ENCODE data around the gene PCDHB4. TPM values are rescaled to one million over a fixed set of nuclear protein-coding genes. Genes with fewer than 3 reads are reported as not detected.
"Not testable (repeated sequence)": the region's sequence is repeated elsewhere in the genome, so short reads cannot be mapped to it uniquely, and the experiment has no call there.

Gene PCDHB4
- total RNA-seq, 1 experiment from 2014 or later = 0.44 TPM

DNA sequence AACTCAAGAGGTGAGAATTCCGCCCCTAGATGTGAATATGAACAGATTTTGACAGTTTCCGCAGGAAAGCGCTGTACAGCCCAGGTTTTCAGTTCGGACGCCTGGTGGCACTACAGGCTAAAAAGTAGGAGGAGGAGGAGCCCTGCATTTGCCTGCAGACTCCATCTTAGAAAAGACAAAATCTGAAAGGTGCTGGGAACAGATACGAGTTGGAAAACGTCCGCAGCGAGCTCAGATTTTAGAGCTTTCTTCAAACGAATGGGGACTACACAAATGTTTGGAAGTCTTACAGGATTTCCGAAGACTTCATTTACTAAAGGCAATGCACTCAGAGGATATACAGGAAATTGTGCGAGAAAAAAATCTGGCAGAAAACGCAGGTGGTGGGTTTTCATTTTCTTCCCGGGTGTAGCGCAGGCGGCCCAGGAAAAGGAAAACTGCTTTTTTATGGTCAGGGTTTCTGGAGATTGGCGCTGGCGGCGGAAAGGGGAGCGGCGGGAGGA, 37.1 kb upstream of the PCDHB4 start:
- CTCF ChIA-PET = interaction anchor here (0.7 to 2.4 kb wide), 13 partner anchors 10 to 479 kb away, joined by 3 to 10 read pairs (median 3); partner anchors contain the start of genes PCDHB2 and PCDHB9
- no TSS peak for BruUV-seq (replicated peaks)
- no peaks in the 10 kb centered on the region for H3K9me3 Mint-ChIP-seq (ENCODE audit: unreplicated experiment)

DNA sequence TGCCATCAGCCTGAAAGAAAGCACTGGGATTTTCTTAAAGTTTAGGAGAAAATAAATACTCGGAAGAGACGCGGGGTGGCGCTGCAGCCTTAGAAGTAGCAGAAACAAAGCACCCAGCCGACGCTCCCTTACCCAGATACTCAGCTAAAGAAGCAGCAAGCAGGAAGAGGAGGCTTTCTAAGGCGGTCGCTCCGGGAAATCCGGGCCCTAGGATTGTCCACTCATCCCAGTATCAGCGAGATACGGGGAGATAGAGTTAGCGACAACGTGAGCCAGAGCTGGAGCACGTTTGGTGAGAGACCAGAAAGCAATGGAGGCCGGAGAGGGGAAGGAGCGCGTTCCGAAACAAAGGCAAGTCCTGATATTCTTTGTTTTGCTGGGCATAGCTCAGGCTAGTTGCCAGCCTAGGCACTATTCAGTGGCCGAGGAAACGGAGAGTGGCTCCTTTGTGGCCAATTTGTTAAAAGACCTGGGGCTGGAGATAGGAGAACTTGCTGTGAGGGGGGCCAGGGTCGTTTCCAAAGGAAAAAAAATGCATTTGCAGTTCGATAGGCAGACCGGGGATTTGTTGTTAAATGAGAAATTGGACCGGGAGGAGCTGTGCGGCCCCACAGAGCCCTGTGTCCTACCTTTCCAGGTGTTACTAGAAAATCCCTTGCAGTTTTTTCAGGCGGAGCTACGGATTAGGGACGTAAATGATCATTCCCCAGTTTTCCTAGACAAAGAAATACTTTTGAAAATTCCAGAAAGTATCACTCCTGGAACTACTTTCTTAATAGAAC, 26.9 kb upstream of the PCDHB4 start, which contains the start of gene PCDHB2:
Gene PCDHB2, plus strand, starts transcription at position 135 of the 782 bp plus-strand sequence. Its CDS starts 176 bp downstream, at position 311.
- intact Hi-C loops (cut with micrococcal nuclease) = loop anchor here (2.0 kb wide), 1 partner anchor 466 kb away; no protein-coding TSS in a partner anchor
- POLR2A ChIA-PET = no interaction called here
- Mint-ChIP-seq H3K9me3 (ENCODE audit: unreplicated experiment) (peaks cover 24% of the 10 kb centered on the region), H3K36me3 (ENCODE audit: insufficient read depth, unreplicated experiment) (no peaks in the 10 kb centered on the region), H3K4me3 (ENCODE audit: unreplicated experiment) (peak within 1 kb of the TSS; percentile 74), H3K4me1 (ENCODE audit: insufficient read depth, unreplicated experiment) (no peaks in the 10 kb centered on the region), H3K27ac (ENCODE audit: low read depth, unreplicated experiment) (peak within 1 kb of the TSS; percentile 89), H3K27me3 (ENCODE audit: insufficient read depth, unreplicated experiment) (no peaks in the 10 kb centered on the region)
- CTCF ChIA-PET = interaction anchor here (0.6 to 1.9 kb wide), 5 partner anchors 11 to 469 kb away, joined by 3 to 10 read pairs (median 4); partner anchors contain the start of gene PCDHA11
- TF ChIP-seq, protein P1, sequence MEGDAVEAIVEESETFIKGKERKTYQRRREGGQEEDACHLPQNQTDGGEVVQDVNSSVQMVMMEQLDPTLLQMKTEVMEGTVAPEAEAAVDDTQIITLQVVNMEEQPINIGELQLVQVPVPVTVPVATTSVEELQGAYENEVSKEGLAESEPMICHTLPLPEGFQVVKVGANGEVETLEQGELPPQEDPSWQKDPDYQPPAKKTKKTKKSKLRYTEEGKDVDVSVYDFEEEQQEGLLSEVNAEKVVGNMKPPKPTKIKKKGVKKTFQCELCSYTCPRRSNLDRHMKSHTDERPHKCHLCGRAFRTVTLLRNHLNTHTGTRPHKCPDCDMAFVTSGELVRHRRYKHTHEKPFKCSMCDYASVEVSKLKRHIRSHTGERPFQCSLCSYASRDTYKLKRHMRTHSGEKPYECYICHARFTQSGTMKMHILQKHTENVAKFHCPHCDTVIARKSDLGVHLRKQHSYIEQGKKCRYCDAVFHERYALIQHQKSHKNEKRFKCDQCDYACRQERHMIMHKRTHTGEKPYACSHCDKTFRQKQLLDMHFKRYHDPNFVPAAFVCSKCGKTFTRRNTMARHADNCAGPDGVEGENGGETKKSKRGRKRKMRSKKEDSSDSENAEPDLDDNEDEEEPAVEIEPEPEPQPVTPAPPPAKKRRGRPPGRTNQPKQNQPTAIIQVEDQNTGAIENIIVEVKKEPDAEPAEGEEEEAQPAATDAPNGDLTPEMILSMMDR (IDR thresholded peaks at IDR 0.05; ENCODE audit: unreplicated experiment) = peak; percentile 58
- BruUV-seq (replicated peaks) = TSS peak; percentile 58
- DNase-seq (ENCODE audit: unreplicated experiment) = peak; percentile 70

More for the DNA sequence above, 37.1 kb upstream of the PCDHB4 start:
- Mint-ChIP-seq H3K4me3 (ENCODE audit: unreplicated experiment) (peak overlapping the region; percentile 87), H3K4me1 (ENCODE audit: insufficient read depth, unreplicated experiment) (peaks cover 7% of the 10 kb centered on the region), H3K27ac (ENCODE audit: low read depth, unreplicated experiment) (peak overlapping the region; percentile 84), H3K36me3 (ENCODE audit: insufficient read depth, unreplicated experiment) (no peaks in the 10 kb centered on the region), H3K27me3 (ENCODE audit: insufficient read depth, unreplicated experiment) (no peaks in the 10 kb centered on the region)
- TF ChIP-seq, protein P1 (IDR thresholded peaks at IDR 0.05; ENCODE audit: unreplicated experiment) = peak; percentile 59
- intact Hi-C loops (cut with micrococcal nuclease) = loop anchor here (1.0 to 10.0 kb wide), 3 partner anchors 139 to 476 kb away; partner anchors contain the start of genes PCDHB14, PCDHGA10 and PCDHGB7
- POLR2A ChIA-PET = interaction anchor here (0.6 to 1.0 kb wide), 3 partner anchors 195 to 1284 kb away, joined by 3 to 4 read pairs (median 3); no protein-coding TSS in a partner anchor
- DNase-seq (ENCODE audit: unreplicated experiment) = peak; percentile 49

DNA sequence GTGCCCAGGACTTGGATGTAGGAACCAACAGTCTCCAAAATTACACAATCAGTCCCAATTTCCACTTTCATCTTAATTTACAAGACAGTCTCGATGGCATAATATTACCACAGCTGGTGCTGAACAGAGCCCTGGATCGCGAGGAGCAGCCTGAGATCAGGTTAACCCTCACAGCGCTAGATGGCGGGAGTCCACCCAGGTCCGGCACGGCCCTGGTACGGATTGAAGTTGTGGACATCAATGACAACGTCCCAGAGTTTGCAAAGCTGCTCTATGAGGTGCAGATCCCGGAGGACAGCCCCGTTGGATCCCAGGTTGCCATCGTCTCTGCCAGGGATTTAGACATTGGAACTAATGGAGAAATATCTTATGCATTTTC, 26.4 kb upstream of the PCDHB4 start:
- intact Hi-C loops (cut with micrococcal nuclease) = loop anchor here (2.0 kb wide), 1 partner anchor 466 kb away; no protein-coding TSS in a partner anchor
- H3K4me3 Mint-ChIP-seq (ENCODE audit: unreplicated experiment) = peak overlapping the region; percentile 74
- no peak for DNase-seq (ENCODE audit: unreplicated experiment)
- peaks cover 26% of the 10 kb centered on the region for H3K9me3 Mint-ChIP-seq (ENCODE audit: unreplicated experiment)
- no peaks in the 10 kb centered on the region for H3K4me1 Mint-ChIP-seq (ENCODE audit: insufficient read depth, unreplicated experiment)
- POLR2A ChIA-PET = no interaction called here
- BruUV-seq (replicated peaks) = no TSS peak
- no peaks in the 10 kb centered on the region for H3K36me3 Mint-ChIP-seq (ENCODE audit: insufficient read depth, unreplicated experiment)
- H3K27me3 Mint-ChIP-seq (ENCODE audit: insufficient read depth, unreplicated experiment) = no peaks in the 10 kb centered on the region
- CTCF ChIA-PET = interaction anchor here (0.7 to 1.9 kb wide), 3 partner anchors 11 to 468 kb away, joined by 4 to 10 read pairs (median 6); partner anchors contain the start of gene PCDHA11
- peak overlapping the region; percentile 89 for H3K27ac Mint-ChIP-seq (ENCODE audit: low read depth, unreplicated experiment)
- TF ChIP-seq, protein P1 (IDR thresholded peaks at IDR 0.05; ENCODE audit: unreplicated experiment) = no peak

DNA sequence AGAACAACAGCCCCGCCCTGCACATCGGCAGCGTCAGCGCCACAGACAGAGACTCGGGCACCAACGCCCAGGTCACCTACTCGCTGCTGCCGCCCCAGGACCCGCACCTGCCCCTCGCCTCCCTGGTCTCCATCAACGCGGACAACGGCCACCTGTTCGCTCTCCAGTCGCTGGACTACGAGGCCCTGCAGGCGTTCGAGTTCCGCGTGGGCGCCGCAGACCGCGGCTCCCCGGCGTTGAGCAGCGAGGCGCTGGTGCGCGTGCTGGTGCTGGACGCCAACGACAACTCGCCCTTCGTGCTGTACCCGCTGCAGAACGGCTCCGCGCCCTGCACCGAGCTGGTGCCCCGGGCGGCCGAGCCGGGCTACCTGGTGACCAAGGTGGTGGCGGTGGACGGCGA, 25.4 kb upstream of the PCDHB4 start:
- H3K27ac Mint-ChIP-seq (ENCODE audit: low read depth, unreplicated experiment); H3K27me3 Mint-ChIP-seq (ENCODE audit: insufficient read depth, unreplicated experiment); CTCF ChIA-PET; BruUV-seq (replicated peaks); H3K4me3 Mint-ChIP-seq (ENCODE audit: unreplicated experiment); intact Hi-C loops (cut with micrococcal nuclease); H3K36me3 Mint-ChIP-seq (ENCODE audit: insufficient read depth, unreplicated experiment); POLR2A ChIA-PET; DNase-seq (ENCODE audit: unreplicated experiment); H3K4me1 Mint-ChIP-seq (ENCODE audit: insufficient read depth, unreplicated experiment): not testable (repeated sequence)
- H3K9me3 Mint-ChIP-seq (ENCODE audit: unreplicated experiment) = peaks cover 30% of the 10 kb centered on the region

DNA sequence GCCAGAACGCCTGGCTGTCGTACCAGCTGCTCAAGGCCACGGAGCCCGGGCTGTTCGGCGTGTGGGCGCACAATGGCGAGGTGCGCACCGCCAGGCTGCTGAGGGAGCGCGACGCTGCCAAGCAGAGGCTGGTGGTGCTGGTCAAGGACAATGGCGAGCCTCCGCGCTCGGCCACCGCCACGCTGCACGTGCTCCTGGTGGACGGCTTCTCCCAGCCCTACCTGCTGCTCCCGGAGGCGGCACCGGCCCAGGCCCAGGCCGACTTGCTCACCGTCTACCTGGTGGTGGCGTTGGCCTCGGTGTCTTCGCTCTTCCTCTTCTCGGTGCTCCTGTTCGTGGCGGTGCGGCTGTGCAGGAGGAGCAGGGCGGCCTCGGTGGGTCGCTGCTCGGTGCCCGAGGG, 25.0 kb upstream of the PCDHB4 start:
- H3K27ac Mint-ChIP-seq (ENCODE audit: low read depth, unreplicated experiment); CTCF ChIA-PET; H3K4me1 Mint-ChIP-seq (ENCODE audit: insufficient read depth, unreplicated experiment); BruUV-seq (replicated peaks); intact Hi-C loops (cut with micrococcal nuclease); H3K4me3 Mint-ChIP-seq (ENCODE audit: unreplicated experiment); H3K36me3 Mint-ChIP-seq (ENCODE audit: insufficient read depth, unreplicated experiment); DNase-seq (ENCODE audit: unreplicated experiment); H3K27me3 Mint-ChIP-seq (ENCODE audit: insufficient read depth, unreplicated experiment); POLR2A ChIA-PET: not testable (repeated sequence)
- H3K9me3 Mint-ChIP-seq (ENCODE audit: unreplicated experiment) = peaks cover 30% of the 10 kb centered on the region

Data from MCF 10A (cell line).